H1 (cell line): ENCODE data around the gene MPIG6B. TPM values are rescaled to one million over a fixed set of nuclear protein-coding genes. Genes with fewer than 3 reads are reported as not detected.

Experiments used
- CTCF ChIA-PET: fragments of 300-600 bp; sonication (Branson Sonifier 250); formaldehyde crosslinking; loops from one replicate; lab custom pipeline; 2021; ENCODE audit not compliant: partially characterized antibody; lab: Charles Lee
- POLR2A ChIA-PET: fragments of 300-600 bp; sonication (Branson Sonifier 250); formaldehyde crosslinking; loops from one replicate; lab custom pipeline; 2021; ENCODE audit warnings: inconsistent platforms; ENCODE audit not compliant: partially characterized antibody; lab: Charles Lee
- DNase-seq, 2 experiments: peaks; one replicate each; pipeline versions ENCODE4 v3.0.0 to v3.0.0-alpha.2; 2010 to 2022; ENCODE audit warnings: low spot score in 2 of 2, low read depth in 1 of 2, mixed read lengths in 1 of 2
- FAIRE-seq: peaks from 2 replicates; lab custom pipeline; 2011; peaks lifted over from hg19 to GRCh38; lab: Jason Lieb, UNC
- H2AFZ ChIP-seq: 2 replicates; pipeline ENCODE4 v1.8.1; 2012; ENCODE audit warnings: low read length, inconsistent platforms
- H2AK5ac ChIP-seq: 2 replicates; pipeline ENCODE4 v1.6.1; 2013; ENCODE audit warnings: low read depth, low read length
- H2BK120ac ChIP-seq: replicated peaks from 2 replicates; pipeline ENCODE3; 2013; ENCODE audit warnings: low read depth, low read length, inconsistent platforms
- H2BK12ac ChIP-seq: 2 replicates; pipeline ENCODE4 v1.6.1; 2013; ENCODE audit warnings: low read depth, low read length
- H2BK15ac ChIP-seq: 2 replicates; pipeline ENCODE4 v1.6.1; 2013; ENCODE audit warnings: low read length
- H2BK20ac ChIP-seq: 2 replicates; pipeline ENCODE4 v1.6.1; 2013; ENCODE audit warnings: low read length
- H2BK5ac ChIP-seq: 2 replicates; pipeline ENCODE4 v1.6.1; 2013; ENCODE audit warnings: low read depth, low read length
- H3K14ac ChIP-seq: 2 replicates; pipeline ENCODE4 v1.6.1; 2013; ENCODE audit warnings: inconsistent platforms; ENCODE audit not compliant: insufficient read length
- H3K18ac ChIP-seq: 2 replicates; pipeline ENCODE4 v1.6.1; 2013; ENCODE audit warnings: low read length; ENCODE audit errors: extremely low read depth
- H3K23ac ChIP-seq: 2 replicates; pipeline ENCODE4 v1.6.1; 2013; ENCODE audit warnings: inconsistent platforms; ENCODE audit not compliant: insufficient read length
- H3K23me2 ChIP-seq: 2 replicates; pipeline ENCODE4 v1.6.1; 2013; ENCODE audit warnings: low read depth, low read length
- H3K27ac ChIP-seq: 2 replicates; pipeline ENCODE4 v1.6.1; 2011; ENCODE audit warnings: low read depth, low read length, inconsistent platforms
- H3K27me3 ChIP-seq, 4 experiments: replicated peaks in 1 of 4; 1 replicate in 1 of 4; 2 replicates in 3 of 4; pipeline versions ENCODE4 v1.6.1 to v1.8.1; 2011 to 2013; ENCODE audit warnings: low read length in 3 of 4, mild to moderate bottlenecking in 3 of 4, inconsistent platforms in 2 of 4, mixed read lengths in 2 of 4, moderate library complexity in 1 of 4; ENCODE audit not compliant: control insufficient read depth in 3 of 4, insufficient read depth in 3 of 4; ENCODE audit errors: extremely low read depth in 1 of 4
- H3K36me3 ChIP-seq, 4 experiments: 2 replicates each; pipeline versions ENCODE4 v1.6.1 to v1.8.1; 2011 to 2013; ENCODE audit warnings: mild to moderate bottlenecking in 4 of 4, low read length in 3 of 4, moderate library complexity in 2 of 4, control low read depth in 1 of 4, inconsistent platforms in 1 of 4; ENCODE audit not compliant: insufficient read depth in 4 of 4, control insufficient read depth in 2 of 4
- H3K4ac ChIP-seq: replicated peaks from 2 replicates; pipeline ENCODE3; 2013; ENCODE audit warnings: low read length, low read depth, mixed read lengths, inconsistent platforms; ENCODE audit not compliant: insufficient read length
- H3K4me1 ChIP-seq, 4 experiments: replicated peaks in 1 of 4; 1 replicate in 1 of 4; 2 replicates in 3 of 4; pipeline versions ENCODE4 v1.6.1 to v1.8.1; 2011 to 2013; ENCODE audit warnings: low read length in 3 of 4, inconsistent platforms in 2 of 4, mixed read lengths in 1 of 4; ENCODE audit not compliant: insufficient read depth in 4 of 4, control insufficient read depth in 3 of 4
- H3K4me2 ChIP-seq, 2 experiments: 2 replicates each; pipeline versions ENCODE4 v1.6.1 to v1.8.1; 2011 to 2013; ENCODE audit warnings: low read depth in 2 of 2, low read length in 2 of 2, control low read depth in 1 of 2, inconsistent platforms in 1 of 2, mild to moderate bottlenecking in 1 of 2; ENCODE audit not compliant: insufficient read depth in 1 of 2
- H3K4me3 ChIP-seq, 4 experiments: fragments of 200-600, 300-600 bp in 1 of 4; sonication (generic), shearing (Covaris generic), sonication (Bioruptor Twin) in 1 of 4; 2 replicates each; pipeline versions ENCODE4 v1.5.1 to v1.8.1; 2011 to 2016; ENCODE audit warnings: low read length in 4 of 4, low read depth in 3 of 4, control low read depth in 2 of 4, inconsistent platforms in 2 of 4, mild to moderate bottlenecking in 2 of 4, mixed read lengths in 1 of 4, moderate library complexity in 1 of 4; ENCODE audit not compliant: insufficient read depth in 2 of 4; ENCODE audit errors: extremely low read depth in 1 of 4
- H3K56ac ChIP-seq: replicated peaks from 2 replicates; pipeline ENCODE3; 2013; ENCODE audit warnings: low read depth, mild to moderate bottlenecking, mixed read lengths, low read length, inconsistent platforms; ENCODE audit not compliant: insufficient read length
- H3K79me1 ChIP-seq: 2 replicates; pipeline ENCODE4 v1.6.1; 2013; ENCODE audit warnings: low read depth, low read length, control low read depth
- H3K79me2 ChIP-seq, 2 experiments: 2 replicates each; pipeline versions ENCODE4 v1.6.1 to v1.8.1; 2012 to 2013; ENCODE audit warnings: low read length in 2 of 2, mild to moderate bottlenecking in 2 of 2, inconsistent platforms in 1 of 2; ENCODE audit not compliant: insufficient read depth in 2 of 2, control insufficient read depth in 1 of 2
- H3K9ac ChIP-seq, 4 experiments: replicated peaks in 1 of 4; 1 replicate in 1 of 4; 2 replicates in 3 of 4; pipeline versions ENCODE4 v1.6.1 to v1.8.1; 2011 to 2013; ENCODE audit warnings: low read depth in 3 of 4, low read length in 3 of 4, control low read depth in 2 of 4, mild to moderate bottlenecking in 2 of 4, moderate library complexity in 2 of 4, inconsistent platforms in 1 of 4; ENCODE audit errors: extremely low read depth in 1 of 4
- H3K9me3 ChIP-seq, 2 experiments: 2 replicates each; pipeline versions ENCODE4 v1.6.1 to v1.8.1; 2012 to 2013; ENCODE audit warnings: mild to moderate bottlenecking in 2 of 2, moderate library complexity in 2 of 2, control low read depth in 1 of 2, inconsistent platforms in 1 of 2, low read depth in 1 of 2, low read length in 1 of 2, mixed read lengths in 1 of 2; ENCODE audit not compliant: insufficient read depth in 2 of 2
- H4K20me1 ChIP-seq, 2 experiments: replicated peaks in 1 of 2; 2 replicates each; pipeline versions ENCODE3 to v1.8.1; 2011 to 2013; ENCODE audit warnings: inconsistent platforms in 2 of 2, low read length in 2 of 2, mild to moderate bottlenecking in 1 of 2; ENCODE audit not compliant: insufficient read depth in 2 of 2, control insufficient read depth in 1 of 2
- H4K5ac ChIP-seq: 2 replicates; pipeline ENCODE4 v1.6.1; 2013; ENCODE audit warnings: low read length, low read depth, mixed read lengths, inconsistent platforms; ENCODE audit not compliant: insufficient read length
- H4K8ac ChIP-seq: 2 replicates; pipeline ENCODE4 v1.8.0; 2013; ENCODE audit warnings: mild to moderate bottlenecking, moderate library complexity, low read length, inconsistent platforms; ENCODE audit not compliant: insufficient read depth; ENCODE audit errors: extremely low read depth
- H4K91ac ChIP-seq: replicated peaks from 2 replicates; pipeline ENCODE3; 2013; ENCODE audit warnings: low read length, mixed read lengths, inconsistent platforms; ENCODE audit not compliant: insufficient read length
- NRF1 ChIP-seq: IDR thresholded peaks from 2 replicates; pipeline ENCODE4 v1.6.1; 2011; ENCODE audit warnings: mild to moderate bottlenecking, low read depth, low read length, improper control_type of control experiment
- RNF2 ChIP-seq: fragments of 200-900, 300-1000 bp; sonication (generic); IDR thresholded peaks from 2 replicates; pipeline ENCODE4 v1.7.1; 2016; ENCODE audit warnings: borderline replicate concordance, low read depth, mild to moderate bottlenecking, antibody characterized with exemption, low read length; ENCODE audit not compliant: poor library complexity, severe bottlenecking; ENCODE audit errors: missing control alignments
- WGBS, 2 experiments: shearing (Covaris generic) in 1 of 2; methylation state at CpG; one replicate each; pipeline versions ENCODE4 v1.1.6 to v1.1.7; 2013 to 2015; ENCODE audit warnings: low lambda C conversion rate in 2 of 2, mixed read lengths in 2 of 2, inconsistent platforms in 1 of 2, low coverage in 1 of 2, missing lambda C conversion rate in 1 of 2; ENCODE audit not compliant: insufficient replicate concordance in 2 of 2, insufficient coverage in 1 of 2, insufficient read length in 1 of 2; ENCODE audit errors: extremely low coverage in 1 of 2, missing lambda C conversion rate in 1 of 2; 5-methylcytosine and 5-hydroxymethylcytosine counted together
- polyA plus RNA-seq, 7 experiments: library from polyadenylated mRNA; depleted of rRNA in 3 of 7; stranded (reverse) in 5 of 7; unstranded in 2 of 7; fragments of >200 nt in 5 of 7; fragments of 200-250 nt in 2 of 7; gene quantifications; 1 replicate in 5 of 7; 2 replicates in 1 of 7; 4 replicates in 1 of 7; pipeline versions ENCODE4 v1.2.1 to v1.2.3, GENCODE V29; 2011 to 2013; ENCODE audit warnings: missing spikeins in 2 of 7, mixed read lengths in 2 of 7
- total RNA-seq: library from RNA; stranded (reverse); fragmentation: NEBNext Ultra II Directional; extraction: Animal tissue kit (Norgen Biotek cat#: 25700); gene quantifications from 2 replicates; pipeline ENCODE4 v1.2.1, GENCODE V29; 2021

Gene MPIG6B
- total and polyA plus RNA-seq, 2 of the 8 experiments (the other 6 are each of a cell fraction or from before 2014, with no cell fraction given) = 0.18 TPM; not detected in 1

GRCh38 chr6:31712296-31712695 lies 10.9 kb upstream of the MPIG6B start:
- peak overlapping the region; percentile 47; the same call in 1 of the 2 replicates for H4K8ac ChIP-seq
- ChIA-PET CTCF (interaction anchor here (1.0 to 5.7 kb wide), 10 partner anchors 12 to 96 kb away, joined by 3 to 39 read pairs (median 6); partner anchors contain the start of genes CLIC1, DDAH2 and MPIG6B), POLR2A (interaction anchor here (1.2 to 3.4 kb wide), 6 partner anchors 8 to 126 kb away, joined by 3 to 22 read pairs (median 4); partner anchors contain the start of genes ABHD16A and MPIG6B)
- no peak overlapping the region for H2BK120ac ChIP-seq
- no peak overlapping the region for H3K27ac ChIP-seq
- H3K9ac ChIP-seq = no peak overlapping the region
- no peak overlapping the region for H3K4ac ChIP-seq
- WGBS, 2 experiments = 89% methylated on average over 7 of the region's 8 CpGs; no CpG with 5 or more reads in 1 of the 2 experiments
- H3K23ac ChIP-seq = no peak overlapping the region
- no peak overlapping the region for H3K18ac ChIP-seq
- no peaks in the 10 kb centered on the region for H3K9me3 ChIP-seq
- 0 out of 2 replicates have a peak overlapping the region, but pooled peaks have one; percentile 50 for H2BK12ac ChIP-seq
- H2BK15ac ChIP-seq = peak overlapping the region; percentile 46; the same call in 1 of the 2 replicates
- peak overlapping the region; percentile 33; the same call in 1 of the 2 replicates for H2AK5ac ChIP-seq
- no peak overlapping the region for H3K56ac ChIP-seq
- H3K4me3 ChIP-seq = no peak overlapping the region
- H3K36me3 ChIP-seq = no peaks in the 10 kb centered on the region
- H4K5ac ChIP-seq = no peak overlapping the region
- peak overlapping the region; percentile 39 for H4K91ac ChIP-seq
- no peaks in the 10 kb centered on the region for H3K79me2 ChIP-seq
- FAIRE-seq (no peak), DNase-seq (no peak)
- H3K27me3 ChIP-seq = no peaks in the 10 kb centered on the region; a peak in 1 of 7 replicates
- H3K23me2 ChIP-seq = peaks cover 3% of the 10 kb centered on the region; the same call in 1 of the 2 replicates
- no peaks in the 10 kb centered on the region for H4K20me1 ChIP-seq
- no peak overlapping the region for H2AFZ ChIP-seq
- H2BK20ac ChIP-seq = no peak overlapping the region
- H3K14ac ChIP-seq = no peak overlapping the region
- H3K79me1 ChIP-seq = no peaks in the 10 kb centered on the region
- H3K4me2 ChIP-seq = no peak overlapping the region
- no peak overlapping the region for H2BK5ac ChIP-seq
- H3K4me1 ChIP-seq = peaks cover 11 to 18% (median 13%) of the 10 kb centered on the region in 4 experiments
- TF ChIP-seq RNF2 (no peak), NRF1 (no peak)
